Measurements from ENCODE around the gene RAPGEF4.
A peak's percentile ranks its signal among the peaks of the same experiment; 100 is the strongest.
"Not testable (repeated sequence)": the region's sequence is repeated elsewhere in the genome, so short reads cannot be mapped to it uniquely, and the experiment has no call there.

Gene RAPGEF4

DNA sequence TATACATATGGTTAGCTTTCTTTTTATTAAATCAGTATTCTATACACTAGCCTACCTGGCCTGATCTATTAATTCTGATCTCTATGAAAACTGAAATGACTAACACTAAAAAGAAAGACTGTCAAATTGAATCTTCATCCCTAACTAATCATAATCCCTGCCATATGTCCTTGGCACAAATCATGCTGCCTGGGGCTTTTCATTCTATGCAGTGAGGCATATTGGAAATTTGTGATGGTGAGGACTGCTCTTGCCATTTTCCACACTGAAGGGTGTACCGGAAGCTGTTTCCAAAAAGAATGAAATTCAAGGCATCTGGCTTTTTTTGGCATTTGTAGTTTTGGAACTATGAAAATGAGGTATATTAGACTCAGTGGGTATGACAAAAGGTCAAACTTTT is 39.7 kb downstream of the RAPGEF4 start:
- DNase-seq: peak; percentile 46

- no peak for DNase-seq
Observed at GRCh38 chr2:172777431-172777830, 41.8 kb downstream of the RAPGEF4 start.

DNA sequence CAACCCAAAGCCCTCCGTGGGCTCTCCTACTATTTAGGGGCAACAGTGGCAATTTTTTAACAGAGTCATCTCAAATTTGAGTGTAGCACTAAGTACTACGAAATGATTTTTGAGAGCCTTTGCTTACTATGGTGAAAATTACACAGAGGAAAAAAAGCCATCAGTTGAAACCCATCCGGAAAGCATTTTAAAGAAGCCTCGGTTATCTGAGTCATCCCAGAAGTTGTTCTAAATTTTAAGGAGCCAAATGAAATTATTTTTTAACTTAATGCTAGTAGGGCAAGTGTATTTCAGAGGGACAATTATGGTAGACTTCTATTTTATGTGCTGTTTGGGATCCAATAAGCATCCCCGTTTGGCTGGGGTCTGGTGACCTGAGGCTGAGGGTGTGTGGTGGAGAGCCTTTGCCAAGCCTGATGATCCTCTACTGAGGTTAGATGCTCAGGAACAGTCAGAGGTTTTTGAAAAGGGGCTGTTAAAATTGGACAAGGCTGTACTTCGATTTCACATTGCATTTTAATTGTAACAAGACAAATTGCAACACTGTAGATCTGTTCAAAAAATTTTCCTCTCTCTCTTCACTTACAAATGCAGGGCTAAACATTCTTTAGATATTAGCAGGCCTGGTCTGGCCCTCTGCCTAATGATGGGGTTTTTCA is 47.0 kb downstream of the RAPGEF4 start:
- DNase-seq: no peak

DNA sequence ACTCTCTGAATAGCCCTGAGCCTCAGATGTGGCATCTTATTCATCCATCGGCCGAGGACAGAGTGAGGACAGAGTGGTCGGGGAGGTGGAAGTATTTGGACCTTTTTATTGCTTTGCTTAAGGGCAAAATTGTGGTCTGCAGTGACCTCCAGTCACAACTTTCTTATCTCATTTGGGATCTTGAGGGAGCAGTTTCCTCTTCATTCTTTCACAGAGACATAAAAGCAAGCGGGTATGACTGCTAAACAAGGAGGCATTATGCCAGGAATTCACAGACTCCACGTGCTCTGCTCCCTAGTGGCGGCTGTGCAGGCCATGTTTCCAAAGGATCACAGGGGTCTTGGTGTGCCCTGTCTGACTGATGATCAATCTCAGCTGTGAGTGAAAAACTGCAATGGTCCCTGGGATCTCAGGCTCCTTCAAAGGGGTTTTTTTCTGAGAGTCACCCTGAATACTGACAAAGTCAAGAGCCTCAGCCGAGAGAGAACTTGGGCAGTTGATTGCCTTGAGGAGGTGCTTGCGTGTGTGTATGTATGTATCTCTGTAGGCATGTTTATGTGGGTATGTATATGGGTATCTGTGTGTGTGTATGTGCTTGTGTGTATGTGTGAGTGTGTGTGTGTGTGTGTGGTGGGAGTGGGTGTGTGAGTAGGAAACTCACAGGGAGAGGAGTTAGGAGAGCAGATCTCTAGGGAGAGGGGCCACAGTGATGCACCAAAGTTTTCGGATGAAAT is 47.7 kb downstream of the RAPGEF4 start:
- DNase-seq: no peak

- no peak for DNase-seq
Observed at GRCh38 chr2:172788871-172789270, 53.2 kb downstream of the RAPGEF4 start.

DNA sequence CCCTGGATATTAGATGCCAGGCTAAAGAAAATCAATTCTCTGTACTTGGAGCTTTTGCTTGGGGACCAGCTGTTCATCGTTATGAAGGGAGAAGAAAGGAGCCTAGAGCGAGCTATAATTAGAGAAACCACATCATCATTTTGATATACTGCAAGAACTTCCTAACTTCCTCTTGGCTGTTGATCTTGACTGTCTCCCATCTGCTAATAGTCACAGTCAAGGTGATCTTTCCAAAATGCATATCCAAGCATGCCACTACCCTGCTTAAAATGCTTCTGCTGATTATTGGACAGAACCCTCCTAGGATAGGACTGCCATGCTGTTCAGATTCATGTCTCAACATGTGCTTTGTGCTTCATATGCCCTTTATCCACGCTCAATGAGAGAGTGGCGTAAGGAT is 54.8 kb downstream of the RAPGEF4 start:
- peak; percentile 51 for DNase-seq

GRCh38 chr2:172791953-172792352 is 56.3 kb downstream of the RAPGEF4 start:
- no peak for DNase-seq

DNA sequence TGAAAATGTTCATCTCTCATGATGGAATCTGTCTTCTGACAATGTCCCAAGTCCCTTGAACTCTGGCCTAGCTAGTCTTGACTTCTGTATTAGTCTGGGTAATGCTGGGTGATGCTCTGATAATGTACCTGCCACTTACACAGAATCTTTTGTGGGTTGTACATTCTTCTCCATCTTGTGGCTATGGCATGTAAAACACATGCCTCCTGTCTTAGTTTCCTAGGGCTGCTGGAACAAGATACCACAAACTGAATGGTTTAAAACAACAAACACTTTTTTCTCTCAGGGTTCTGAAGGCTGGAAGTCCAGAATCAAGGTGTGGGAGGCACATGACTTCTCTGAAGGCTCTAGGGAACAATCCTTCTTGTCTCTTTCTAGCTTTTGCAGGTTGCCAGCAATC is 57.1 kb downstream of the RAPGEF4 start:
- DNase-seq: no peak

DNA sequence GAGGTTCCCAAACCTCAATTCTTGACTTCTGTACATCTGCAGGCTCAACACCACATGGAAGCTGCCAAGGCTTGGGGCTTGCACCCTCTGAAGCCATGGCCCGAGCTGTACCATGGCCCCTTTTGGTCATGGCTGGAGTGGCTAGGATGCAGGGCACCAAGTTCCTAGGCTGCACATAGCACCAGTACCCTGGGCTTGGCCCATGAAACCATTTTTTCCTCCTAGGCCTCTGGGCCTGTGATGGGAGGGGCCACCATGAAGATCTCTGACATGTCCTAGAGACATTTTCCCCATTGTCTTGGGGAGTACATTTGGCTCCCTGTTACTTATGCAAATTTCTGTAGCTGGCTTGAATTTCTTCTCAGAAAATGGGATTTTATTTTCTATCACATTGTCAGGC is 67.7 kb downstream of the RAPGEF4 start:
- not testable (repeated sequence) for DNase-seq

GRCh38 chr2:172804423-172804822 is 68.8 kb downstream of the RAPGEF4 start:
- no peak for DNase-seq

DNA sequence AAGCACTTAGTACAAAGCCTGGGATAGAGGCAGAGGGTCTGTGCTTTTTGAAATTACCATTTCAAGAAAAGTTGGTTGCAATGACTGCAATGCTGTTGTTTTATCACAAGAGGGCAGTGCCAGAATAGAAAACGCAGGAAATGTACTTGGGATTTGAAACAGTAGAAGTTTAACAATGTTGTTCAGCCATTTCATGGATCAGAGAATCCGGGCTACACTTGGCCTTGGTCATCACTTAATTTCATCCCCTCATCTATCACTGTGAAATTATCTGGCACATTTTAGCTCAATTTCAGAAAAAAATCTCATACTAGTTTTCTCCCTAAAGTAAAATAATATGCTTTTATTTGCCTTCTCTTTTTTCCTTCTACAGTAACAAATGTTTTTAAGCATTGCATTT is 70.8 kb downstream of the RAPGEF4 start:
- peak; percentile 67 for DNase-seq

DNA sequence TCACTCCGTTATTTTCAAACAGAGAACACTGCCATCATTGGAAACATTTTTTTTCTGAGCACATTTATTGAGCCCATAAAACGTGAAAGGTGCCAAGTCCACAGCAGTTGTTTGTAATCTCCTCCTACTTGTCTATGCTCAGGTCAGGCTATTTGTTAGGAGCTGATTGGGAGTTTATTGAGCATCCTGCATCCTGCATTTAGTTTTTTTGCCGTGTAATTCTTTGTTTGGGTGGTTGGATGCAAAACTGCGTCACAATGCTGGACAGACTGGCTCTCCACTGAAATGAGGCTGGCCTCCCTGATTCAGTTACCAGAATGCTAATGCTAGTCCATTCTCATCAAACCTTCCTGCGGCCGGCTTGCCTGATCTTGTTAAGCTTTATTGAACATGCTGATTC is 71.4 kb downstream of the RAPGEF4 start:
- peak; percentile 21 for DNase-seq

- no peak for DNase-seq
Observed at GRCh38 chr2:172808156-172808555, 72.5 kb downstream of the RAPGEF4 start.

- DNase-seq: peak; percentile 87
Observed at GRCh38 chr2:172811027-172811426, 75.4 kb downstream of the RAPGEF4 start.

DNA sequence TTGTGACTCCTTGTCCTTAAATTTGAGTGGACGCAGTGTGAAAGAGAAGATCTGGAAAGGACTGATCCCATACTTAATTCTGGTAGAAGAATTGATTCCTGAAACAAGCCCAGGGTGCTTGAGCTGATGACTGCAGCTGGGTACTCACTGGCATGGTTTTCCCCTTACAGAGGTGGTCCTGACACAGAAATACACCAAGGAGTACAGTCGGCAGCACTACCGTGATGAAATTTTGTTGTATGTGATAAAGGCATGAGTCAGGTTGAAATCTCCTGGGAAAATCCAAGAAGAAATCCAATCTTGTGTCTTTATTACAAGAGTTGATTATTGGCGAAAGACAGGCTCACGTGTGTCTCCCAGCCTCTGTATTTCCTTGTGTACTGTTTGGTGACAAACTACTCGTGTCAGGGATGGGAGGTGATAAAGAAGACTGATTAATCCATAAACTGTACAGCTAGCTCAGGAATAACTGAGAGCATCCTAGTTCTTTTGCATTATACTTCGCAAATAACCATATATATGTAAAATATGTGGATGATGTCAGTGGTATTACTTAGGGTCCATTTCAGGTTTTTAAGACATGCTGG is 76.6 kb downstream of the RAPGEF4 start:
- DNase-seq: no peak

- DNase-seq: no peak
Observed at GRCh38 chr2:172813314-172813888, 77.8 kb downstream of the RAPGEF4 start.

- no peak for DNase-seq
Observed at GRCh38 chr2:172817411-172817810, 81.8 kb downstream of the RAPGEF4 start.

- no peak for DNase-seq
Observed at GRCh38 chr2:172819943-172820342, 84.3 kb downstream of the RAPGEF4 start.

GRCh38 chr2:172821370-172822338 is 86.0 kb downstream of the RAPGEF4 start:
- no peak for DNase-seq

GRCh38 chr2:172822585-172822984 is 86.9 kb downstream of the RAPGEF4 start:
- no peak for DNase-seq

GRCh38 chr2:172823261-172823850 is 87.7 kb downstream of the RAPGEF4 start:
- no peak for DNase-seq

DNA sequence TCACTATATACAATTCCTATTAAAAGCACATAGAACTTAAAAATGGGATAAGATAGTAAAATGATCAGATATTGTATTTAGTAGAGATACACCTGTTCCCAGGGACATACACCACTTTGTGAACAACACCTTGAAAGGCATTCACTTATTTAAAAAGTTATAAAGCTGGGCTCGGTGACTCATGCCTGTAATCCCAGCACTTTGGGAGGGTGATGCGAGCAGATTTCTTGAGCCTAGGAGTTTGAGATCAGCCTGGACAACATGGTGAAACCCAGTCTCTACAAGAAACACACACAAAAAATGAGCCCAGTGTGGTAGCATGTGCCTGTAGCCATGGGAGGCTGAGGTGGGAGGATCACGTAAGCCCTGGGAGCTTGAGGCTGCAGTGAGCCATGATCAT is 90.9 kb downstream of the RAPGEF4 start:
- no peak for DNase-seq
